ENCODE data around the gene MALT1.
A peak's percentile ranks its signal among the peaks of the same experiment; 100 is the strongest.
"Not testable (repeated sequence)": the region's sequence is repeated elsewhere in the genome, so short reads cannot be mapped to it uniquely, and the experiment has no call there.

The MALT1 gene, protein sequence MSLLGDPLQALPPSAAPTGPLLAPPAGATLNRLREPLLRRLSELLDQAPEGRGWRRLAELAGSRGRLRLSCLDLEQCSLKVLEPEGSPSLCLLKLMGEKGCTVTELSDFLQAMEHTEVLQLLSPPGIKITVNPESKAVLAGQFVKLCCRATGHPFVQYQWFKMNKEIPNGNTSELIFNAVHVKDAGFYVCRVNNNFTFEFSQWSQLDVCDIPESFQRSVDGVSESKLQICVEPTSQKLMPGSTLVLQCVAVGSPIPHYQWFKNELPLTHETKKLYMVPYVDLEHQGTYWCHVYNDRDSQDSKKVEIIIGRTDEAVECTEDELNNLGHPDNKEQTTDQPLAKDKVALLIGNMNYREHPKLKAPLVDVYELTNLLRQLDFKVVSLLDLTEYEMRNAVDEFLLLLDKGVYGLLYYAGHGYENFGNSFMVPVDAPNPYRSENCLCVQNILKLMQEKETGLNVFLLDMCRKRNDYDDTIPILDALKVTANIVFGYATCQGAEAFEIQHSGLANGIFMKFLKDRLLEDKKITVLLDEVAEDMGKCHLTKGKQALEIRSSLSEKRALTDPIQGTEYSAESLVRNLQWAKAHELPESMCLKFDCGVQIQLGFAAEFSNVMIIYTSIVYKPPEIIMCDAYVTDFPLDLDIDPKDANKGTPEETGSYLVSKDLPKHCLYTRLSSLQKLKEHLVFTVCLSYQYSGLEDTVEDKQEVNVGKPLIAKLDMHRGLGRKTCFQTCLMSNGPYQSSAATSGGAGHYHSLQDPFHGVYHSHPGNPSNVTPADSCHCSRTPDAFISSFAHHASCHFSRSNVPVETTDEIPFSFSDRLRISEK

GRCh38 chr18:58671111-58671631 is at the start of gene MALT1:
Gene MALT1 (plus strand): TSS chr18:58671465. CDS start chr18:58671644, 179 bp downstream.
- DNase-seq (ENCODE audit: low read depth in 2 of 2, low spot score in 1 of 2) = peak; percentile 90 to 93

DNA sequence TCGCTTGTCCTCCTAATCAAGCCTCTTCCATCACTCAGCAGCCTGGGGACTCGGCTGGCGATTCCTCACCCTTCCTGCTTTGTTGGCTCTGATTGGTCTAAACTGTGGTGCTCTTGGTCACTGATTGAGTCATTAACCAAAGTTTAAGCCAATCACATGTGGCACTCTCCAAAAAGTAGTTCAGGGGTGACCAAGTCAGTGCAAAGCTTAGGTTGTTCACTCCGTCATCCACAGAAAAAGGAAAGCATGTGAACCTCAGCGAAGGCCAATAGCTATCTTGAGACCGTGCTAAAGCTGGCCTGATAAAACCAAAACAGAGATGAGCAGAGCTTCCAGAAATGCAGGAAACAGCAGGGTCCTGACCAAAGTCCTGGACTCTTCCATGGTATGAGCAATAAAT is 47.3 kb upstream of the MALT1 start:
- DNase-seq (ENCODE audit: low read depth in 2 of 2, low spot score in 1 of 2) = no peak

- DNase-seq (ENCODE audit: low read depth in 2 of 2, low spot score in 1 of 2) = no peak
Measured at GRCh38 chr18:58625839-58626238, 45.4 kb upstream of the MALT1 start.

GRCh38 chr18:58630071-58630470 is 41.2 kb upstream of the MALT1 start:
- DNase-seq (ENCODE audit: low read depth in 2 of 2, low spot score in 1 of 2) = no peak

DNA sequence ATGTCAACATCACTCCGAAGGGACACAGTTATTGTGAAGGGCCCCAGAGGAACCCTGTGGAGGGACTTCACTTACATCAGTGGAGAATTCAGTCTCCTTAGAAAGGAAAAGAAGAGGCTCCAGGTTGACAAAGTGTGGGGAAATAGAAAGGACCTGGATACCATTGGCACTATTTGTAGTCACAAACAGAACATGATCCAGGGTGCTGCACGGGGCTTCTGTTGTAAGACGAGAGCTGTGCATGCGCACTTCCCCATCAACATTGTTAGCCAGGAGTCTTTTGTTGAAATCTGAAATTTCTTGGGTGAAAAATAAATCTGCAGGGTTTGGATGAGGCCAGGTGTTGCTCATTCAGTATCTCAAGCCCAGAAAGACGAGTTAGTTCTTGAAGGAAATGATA is 40.0 kb upstream of the MALT1 start:
- no peak for DNase-seq (ENCODE audit: low read depth in 2 of 2, low spot score in 1 of 2)

DNA sequence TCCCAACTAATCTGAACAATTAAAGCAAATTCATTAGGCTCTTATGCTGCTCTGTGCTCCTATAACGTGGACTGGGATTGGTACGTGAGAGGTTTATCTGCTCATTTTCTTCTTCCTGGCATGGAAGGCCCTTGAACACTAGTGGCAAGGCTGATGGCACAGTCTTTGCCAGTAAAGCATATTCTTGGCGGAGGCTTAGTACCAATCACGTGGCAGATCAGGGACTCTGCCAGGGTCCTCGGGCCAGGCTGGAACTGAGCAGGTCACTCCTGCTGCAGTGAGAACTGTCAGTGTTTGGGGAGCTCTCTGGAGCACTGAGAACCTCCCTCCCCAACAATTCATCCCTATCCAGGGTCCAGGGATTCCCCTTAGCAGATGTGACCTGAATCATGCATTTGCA is 38.7 kb upstream of the MALT1 start:
- no peak for DNase-seq (ENCODE audit: low read depth in 2 of 2, low spot score in 1 of 2)

DNA sequence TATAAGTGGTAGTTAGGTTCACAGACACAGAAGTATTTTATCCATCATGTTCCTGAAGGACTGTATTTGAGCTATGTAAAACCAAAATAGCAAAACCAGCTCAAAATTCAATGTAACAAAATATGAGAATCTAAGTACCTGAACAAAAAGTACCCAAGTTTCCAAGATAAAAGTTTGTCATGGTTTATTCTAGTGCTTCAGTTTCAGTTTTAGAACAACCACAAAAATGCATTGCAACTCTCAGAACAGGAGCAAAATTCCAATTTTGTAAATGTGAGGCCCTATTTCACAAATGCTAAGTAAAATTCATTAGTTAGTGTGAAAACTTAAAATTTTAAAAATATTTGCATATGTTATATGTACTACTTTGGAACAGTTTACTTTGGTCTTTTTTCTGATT is 37.4 kb upstream of the MALT1 start:
- no peak for DNase-seq (ENCODE audit: low read depth in 2 of 2, low spot score in 1 of 2)

GRCh38 chr18:58635891-58636290 is 35.4 kb upstream of the MALT1 start:
- DNase-seq (ENCODE audit: low read depth in 2 of 2, low spot score in 1 of 2) = no peak

DNA sequence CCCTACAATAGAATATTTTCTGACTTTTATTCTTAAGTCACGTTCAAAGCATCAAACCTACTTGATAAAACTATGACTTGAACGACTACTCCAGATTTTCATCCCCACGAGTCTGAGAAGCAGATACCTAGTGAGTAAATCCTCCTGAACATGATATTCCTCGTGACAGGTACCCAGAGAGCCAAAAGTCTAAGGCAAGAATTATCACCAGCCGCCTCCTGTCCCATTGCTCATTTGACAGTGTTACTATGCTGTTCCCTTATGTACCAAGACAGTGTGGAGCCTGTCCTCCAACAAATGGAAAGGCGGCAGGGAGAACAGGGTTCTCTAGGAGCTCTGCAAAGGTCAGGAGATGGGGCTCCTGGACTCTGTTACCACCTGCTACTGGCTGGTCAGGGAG is 34.1 kb upstream of the MALT1 start:
- no peak for DNase-seq (ENCODE audit: low read depth in 2 of 2, low spot score in 1 of 2)

GRCh38 chr18:58637946-58638345 is 33.3 kb upstream of the MALT1 start:
- DNase-seq (ENCODE audit: low read depth in 2 of 2, low spot score in 1 of 2) = no peak

DNA sequence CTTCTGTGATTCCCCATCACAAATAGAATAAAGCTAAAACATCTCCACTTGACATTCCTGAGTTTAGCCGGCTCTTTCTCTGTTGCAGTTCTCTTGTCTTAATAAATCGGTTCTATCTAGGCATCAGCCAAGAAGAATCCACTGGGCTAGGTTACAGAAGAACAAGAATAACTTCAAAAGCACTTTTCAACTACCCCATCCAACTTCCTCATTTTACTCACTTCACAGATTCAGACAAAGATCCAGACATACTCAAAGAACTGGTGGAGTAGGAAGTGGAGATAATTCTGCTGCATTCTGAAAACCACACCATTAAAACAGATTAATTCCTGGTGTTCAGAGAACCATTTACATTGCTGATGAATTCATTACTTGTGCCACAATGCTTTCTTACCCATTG is 32.8 kb upstream of the MALT1 start:
- DNase-seq (ENCODE audit: low read depth in 2 of 2, low spot score in 1 of 2) = no peak

DNA sequence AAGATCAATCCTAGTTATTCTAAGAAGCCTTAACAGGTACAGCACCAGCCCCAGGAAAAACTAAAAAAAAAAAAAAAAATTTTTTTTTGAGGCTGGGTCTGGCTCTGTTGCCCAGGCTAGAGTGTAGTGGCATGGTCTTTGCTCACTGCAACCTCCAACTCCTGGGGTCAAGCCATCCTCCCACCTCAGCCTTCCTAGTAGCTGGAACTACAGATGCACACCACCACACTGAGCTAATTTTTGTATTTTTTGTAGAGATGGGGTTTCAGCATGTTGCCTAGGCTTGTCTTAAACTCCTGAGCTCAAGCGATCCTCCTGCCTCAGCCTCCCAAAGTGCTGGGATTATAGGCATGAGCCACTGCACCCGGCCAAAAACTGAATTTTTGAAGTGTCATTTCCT is 32.0 kb upstream of the MALT1 start:
- no peak for DNase-seq (ENCODE audit: low read depth in 2 of 2, low spot score in 1 of 2)

- DNase-seq (ENCODE audit: low read depth in 2 of 2, low spot score in 1 of 2) = no peak
Measured at GRCh38 chr18:58639751-58640427, 31.4 kb upstream of the MALT1 start.

GRCh38 chr18:58640428-58640805 is 30.8 kb upstream of the MALT1 start:
- no peak for DNase-seq (ENCODE audit: low read depth in 2 of 2, low spot score in 1 of 2)

- no peak for DNase-seq (ENCODE audit: low read depth in 2 of 2, low spot score in 1 of 2)
Measured at GRCh38 chr18:58640891-58641610, 30.2 kb upstream of the MALT1 start.

DNA sequence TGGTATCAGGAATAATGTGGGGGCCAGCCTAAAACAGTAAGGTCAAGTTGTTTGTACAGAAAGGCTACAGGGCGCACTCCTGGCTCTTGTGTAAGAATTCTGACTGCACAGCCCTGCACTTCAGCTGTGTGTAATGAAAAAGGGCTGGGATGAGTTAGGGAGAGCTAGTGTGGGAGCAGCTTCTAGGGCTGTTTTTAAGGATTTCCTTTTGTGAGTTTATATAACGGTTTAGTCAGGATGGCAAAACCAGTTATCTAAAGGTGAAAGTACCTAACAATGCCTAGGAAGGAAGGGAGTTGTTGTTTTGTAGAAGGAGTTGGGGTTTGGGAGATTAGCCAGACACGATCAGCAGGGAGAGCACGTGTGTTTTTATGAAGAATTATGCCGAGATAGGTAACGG is 27.7 kb upstream of the MALT1 start:
- DNase-seq (ENCODE audit: low read depth in 2 of 2, low spot score in 1 of 2) = not testable (repeated sequence)

GRCh38 chr18:58645398-58645797 is 25.9 kb upstream of the MALT1 start:
- no peak for DNase-seq (ENCODE audit: low read depth in 2 of 2, low spot score in 1 of 2)

GRCh38 chr18:58646334-58646862 is 24.9 kb upstream of the MALT1 start:
- no peak for DNase-seq (ENCODE audit: low read depth in 2 of 2, low spot score in 1 of 2)

- no peak for DNase-seq (ENCODE audit: low read depth in 2 of 2, low spot score in 1 of 2)
Measured at GRCh38 chr18:58649966-58650816, 21.1 kb upstream of the MALT1 start.

DNA sequence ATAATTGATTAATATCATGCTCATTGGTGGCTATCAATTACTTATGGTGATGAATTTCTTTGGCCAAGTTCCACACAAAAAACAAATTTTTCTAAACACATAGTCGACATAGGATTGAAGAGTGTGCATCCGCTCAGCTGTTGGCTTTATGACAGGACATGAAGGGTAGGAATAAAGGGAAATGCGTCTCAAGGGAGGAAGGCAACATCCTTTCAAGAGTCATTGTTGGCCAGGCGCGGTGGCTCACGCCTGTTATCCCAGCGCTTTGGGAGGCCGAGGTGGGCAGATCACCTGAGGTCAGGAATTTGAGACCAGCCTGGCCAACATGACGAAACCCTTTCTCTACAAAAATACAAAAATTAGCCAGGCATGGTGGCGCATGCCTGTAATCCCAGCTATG is 20.4 kb upstream of the MALT1 start:
- DNase-seq (ENCODE audit: low read depth in 2 of 2, low spot score in 1 of 2) = not testable (repeated sequence)
